ENCODE measurements around the gene FAM117B.
A peak's percentile ranks its signal among the peaks of the same experiment; 100 is the strongest.
"Not testable (repeated sequence)": the region's sequence is repeated elsewhere in the genome, so short reads cannot be mapped to it uniquely, and the experiment has no call there.

The FAM117B gene

GRCh38 chr2:202671317-202672035, 36.7 kb downstream of the FAM117B start:
- no peak for ATAC-seq
- Mint-ChIP-seq H3K27me3 (no peaks in the 10 kb centered on the region), H3K27ac (peak overlapping the region; percentile 81), H3K9me3 (peaks cover 2% of the 10 kb centered on the region), H3K4me1 (peaks cover 82% of the 10 kb centered on the region), H3K36me3 (peaks cover 5% of the 10 kb centered on the region), H3K4me3 (no peak overlapping the region)

- H3K27ac Mint-ChIP-seq = peak overlapping the region; percentile 81
- not testable (repeated sequence) for H3K4me3 Mint-ChIP-seq, H3K27me3 Mint-ChIP-seq, ATAC-seq
- H3K4me1 Mint-ChIP-seq = peaks cover 70% of the 10 kb centered on the region
- H3K36me3 Mint-ChIP-seq = peaks cover 18% of the 10 kb centered on the region
- H3K9me3 Mint-ChIP-seq = peaks cover 13% of the 10 kb centered on the region
Measured at GRCh38 chr2:202675097-202675496, 40.3 kb downstream of the FAM117B start.

- Mint-ChIP-seq H3K9me3 (peaks cover 18% of the 10 kb centered on the region), H3K4me1 (peaks cover 31% of the 10 kb centered on the region), H3K27ac (no peak overlapping the region), H3K36me3 (peaks cover 39% of the 10 kb centered on the region), H3K4me3 (no peak overlapping the region), H3K27me3 (no peaks in the 10 kb centered on the region)
- ATAC-seq = no peak
Measured at GRCh38 chr2:202679980-202680379, 45.2 kb downstream of the FAM117B start.

GRCh38 chr2:202680512-202680911, 45.7 kb downstream of the FAM117B start:
- Mint-ChIP-seq H3K9me3 (peaks cover 16% of the 10 kb centered on the region), H3K27me3 (no peaks in the 10 kb centered on the region), H3K4me3 (no peak overlapping the region), H3K27ac (no peak overlapping the region), H3K4me1 (peaks cover 26% of the 10 kb centered on the region), H3K36me3 (peaks cover 36% of the 10 kb centered on the region)
- ATAC-seq = no peak

- ATAC-seq = no peak
- H3K4me3 Mint-ChIP-seq = no peak overlapping the region
- H3K36me3 Mint-ChIP-seq = peaks cover 34% of the 10 kb centered on the region
- no peaks in the 10 kb centered on the region for H3K27me3 Mint-ChIP-seq
- H3K9me3 Mint-ChIP-seq = peaks cover 16% of the 10 kb centered on the region
- peaks cover 26% of the 10 kb centered on the region for H3K4me1 Mint-ChIP-seq
- no peak overlapping the region for H3K27ac Mint-ChIP-seq
Measured at GRCh38 chr2:202681688-202682205, 47.0 kb downstream of the FAM117B start.

- Mint-ChIP-seq H3K36me3 (peaks cover 34% of the 10 kb centered on the region), H3K27me3 (no peaks in the 10 kb centered on the region), H3K27ac (no peak overlapping the region), H3K9me3 (peaks cover 16% of the 10 kb centered on the region), H3K4me1 (peaks cover 27% of the 10 kb centered on the region), H3K4me3 (no peak overlapping the region)
- no peak for ATAC-seq
Measured at GRCh38 chr2:202682274-202682673, 47.5 kb downstream of the FAM117B start.

GRCh38 chr2:202687276-202687675, 52.5 kb downstream of the FAM117B start:
- H3K4me1 Mint-ChIP-seq = peaks cover 27% of the 10 kb centered on the region
- H3K27ac Mint-ChIP-seq = peak overlapping the region; percentile 72
- no peak overlapping the region for H3K4me3 Mint-ChIP-seq
- no peaks in the 10 kb centered on the region for H3K9me3 Mint-ChIP-seq
- no peaks in the 10 kb centered on the region for H3K27me3 Mint-ChIP-seq
- no peak for ATAC-seq
- H3K36me3 Mint-ChIP-seq = peaks cover 2% of the 10 kb centered on the region

GRCh38 chr2:202689459-202689858, 54.7 kb downstream of the FAM117B start:
- H3K27ac Mint-ChIP-seq = peak overlapping the region; percentile 58
- no peaks in the 10 kb centered on the region for H3K27me3 Mint-ChIP-seq
- no peaks in the 10 kb centered on the region for H3K36me3 Mint-ChIP-seq
- H3K4me3 Mint-ChIP-seq = no peak overlapping the region
- H3K4me1 Mint-ChIP-seq = peaks cover 33% of the 10 kb centered on the region
- ATAC-seq = no peak
- H3K9me3 Mint-ChIP-seq = no peaks in the 10 kb centered on the region

GRCh38 chr2:202689898-202690297, 55.1 kb downstream of the FAM117B start:
- ATAC-seq = no peak
- Mint-ChIP-seq H3K4me1 (peaks cover 33% of the 10 kb centered on the region), H3K27ac (peak overlapping the region; percentile 58), H3K27me3 (no peaks in the 10 kb centered on the region), H3K9me3 (no peaks in the 10 kb centered on the region), H3K4me3 (no peak overlapping the region), H3K36me3 (no peaks in the 10 kb centered on the region)

GRCh38 chr2:202690321-202690900, 55.6 kb downstream of the FAM117B start:
- H3K27me3 Mint-ChIP-seq = no peaks in the 10 kb centered on the region
- no peaks in the 10 kb centered on the region for H3K36me3 Mint-ChIP-seq
- H3K27ac Mint-ChIP-seq = peak overlapping the region; percentile 58
- H3K4me3 Mint-ChIP-seq = no peak overlapping the region
- peaks cover 33% of the 10 kb centered on the region for H3K4me1 Mint-ChIP-seq
- H3K9me3 Mint-ChIP-seq = no peaks in the 10 kb centered on the region
- no peak for ATAC-seq

- ATAC-seq = no peak
- Mint-ChIP-seq H3K27ac (no peak overlapping the region), H3K36me3 (peaks cover 7% of the 10 kb centered on the region), H3K4me3 (no peak overlapping the region), H3K4me1 (peaks cover 18% of the 10 kb centered on the region), H3K27me3 (no peaks in the 10 kb centered on the region), H3K9me3 (no peaks in the 10 kb centered on the region)
Measured at GRCh38 chr2:202693503-202693902, 58.7 kb downstream of the FAM117B start.

- Mint-ChIP-seq H3K9me3 (no peaks in the 10 kb centered on the region), H3K4me1 (peaks cover 22% of the 10 kb centered on the region), H3K27ac (no peak overlapping the region), H3K4me3 (no peak overlapping the region), H3K27me3 (no peaks in the 10 kb centered on the region), H3K36me3 (peaks cover 14% of the 10 kb centered on the region)
- no peak for ATAC-seq
Measured at GRCh38 chr2:202695166-202695565, 60.4 kb downstream of the FAM117B start.

- peaks cover 27% of the 10 kb centered on the region for H3K36me3 Mint-ChIP-seq
- H3K9me3 Mint-ChIP-seq = no peaks in the 10 kb centered on the region
- H3K27me3 Mint-ChIP-seq = no peaks in the 10 kb centered on the region
- H3K4me3 Mint-ChIP-seq = no peak overlapping the region
- H3K27ac Mint-ChIP-seq = peak overlapping the region; percentile 76
- ATAC-seq = no peak
- H3K4me1 Mint-ChIP-seq = peaks cover 38% of the 10 kb centered on the region
Measured at GRCh38 chr2:202700075-202700901, 65.5 kb downstream of the FAM117B start.

GRCh38 chr2:202703091-202703490, 68.3 kb downstream of the FAM117B start:
- Mint-ChIP-seq H3K36me3 (peaks cover 22% of the 10 kb centered on the region), H3K27me3 (no peaks in the 10 kb centered on the region), H3K4me1 (peaks cover 50% of the 10 kb centered on the region), H3K27ac (peak overlapping the region; percentile 38), H3K9me3 (no peaks in the 10 kb centered on the region), H3K4me3 (no peak overlapping the region)
- no peak for ATAC-seq

GRCh38 chr2:202704248-202704647, 69.5 kb downstream of the FAM117B start:
- peaks cover 54% of the 10 kb centered on the region for H3K4me1 Mint-ChIP-seq
- H3K27ac Mint-ChIP-seq = no peak overlapping the region
- no peak overlapping the region for H3K4me3 Mint-ChIP-seq
- no peaks in the 10 kb centered on the region for H3K9me3 Mint-ChIP-seq
- ATAC-seq = no peak
- H3K27me3 Mint-ChIP-seq = no peaks in the 10 kb centered on the region
- H3K36me3 Mint-ChIP-seq = peaks cover 32% of the 10 kb centered on the region
